Mesenchymal stem cell (in vitro differentiated cells and primary cell): Measurements from ENCODE around the gene CAMKMT.

Experiments
- DNase-seq: peaks from one replicate; pipeline ENCODE4 v3.0.0-alpha.2; 2013
- H2AFZ ChIP-seq: one replicate; pipeline ENCODE4 v1.6.1; 2013; ENCODE audit warnings: low read depth, mild to moderate bottlenecking, control low read depth, inconsistent platforms, low read length, moderate library complexity
- H2AK5ac ChIP-seq: 2 replicates; pipeline ENCODE4 v1.6.1; 2013; ENCODE audit warnings: low read length, moderate library complexity, mild to moderate bottlenecking, inconsistent platforms; ENCODE audit not compliant: severe bottlenecking
- H2BK120ac ChIP-seq: one replicate; pipeline ENCODE4 v1.6.1; 2013; ENCODE audit warnings: low read depth, mild to moderate bottlenecking, inconsistent platforms, low read length, moderate library complexity
- H2BK12ac ChIP-seq, 2 experiments: one replicate each; pipeline ENCODE4 v1.6.1; 2013; ENCODE audit warnings: inconsistent platforms in 2 of 2, low read length in 2 of 2, mild to moderate bottlenecking in 2 of 2, moderate library complexity in 2 of 2, control low read depth in 1 of 2
- H2BK15ac ChIP-seq: one replicate; pipeline ENCODE4 v1.6.1; 2013; ENCODE audit warnings: mild to moderate bottlenecking, low read depth, inconsistent platforms; ENCODE audit not compliant: poor library complexity, severe bottlenecking
- H2BK5ac ChIP-seq: 2 replicates; pipeline ENCODE4 v1.6.1; 2013; ENCODE audit warnings: low read depth, mild to moderate bottlenecking, low read length, control low read depth, inconsistent platforms; ENCODE audit not compliant: poor library complexity, severe bottlenecking
- H3K14ac ChIP-seq, 2 experiments: one replicate each; pipeline ENCODE4 v1.6.1; 2013; ENCODE audit warnings: inconsistent platforms in 2 of 2, low read length in 2 of 2, control low read depth in 1 of 2, mild to moderate bottlenecking in 1 of 2, moderate library complexity in 1 of 2
- H3K18ac ChIP-seq, 2 experiments: one replicate each; pipeline ENCODE4 v1.6.1; 2013; ENCODE audit warnings: inconsistent platforms in 2 of 2, low read length in 2 of 2, control low read depth in 1 of 2, low read depth in 1 of 2, mild to moderate bottlenecking in 1 of 2
- H3K23ac ChIP-seq, 2 experiments: one replicate each; pipeline ENCODE4 v1.6.1; 2013; ENCODE audit warnings: inconsistent platforms in 2 of 2, low read length in 2 of 2, mild to moderate bottlenecking in 2 of 2, moderate library complexity in 2 of 2, control low read depth in 1 of 2
- H3K27ac ChIP-seq: 2 replicates; pipeline ENCODE4 v1.5.1; 2013; ENCODE audit warnings: mild to moderate bottlenecking, moderate library complexity, low read length, control low read depth, inconsistent platforms; ENCODE audit not compliant: poor library complexity, severe bottlenecking
- H3K27me3 ChIP-seq, 2 experiments: 2 replicates each; pipeline versions ENCODE4 v1.6.1 to v1.7.0; 2013; ENCODE audit warnings: low read length in 2 of 2, mild to moderate bottlenecking in 2 of 2, moderate library complexity in 2 of 2, control low read depth in 1 of 2, inconsistent platforms in 1 of 2; ENCODE audit not compliant: control insufficient read depth in 1 of 2, insufficient read depth in 1 of 2
- H3K36me3 ChIP-seq, 2 experiments: 2 replicates each; pipeline versions ENCODE4 v1.6.1 to v1.7.0; 2013; ENCODE audit warnings: low read length in 2 of 2, control low read depth in 1 of 2, inconsistent platforms in 1 of 2, low read depth in 1 of 2, mild to moderate bottlenecking in 1 of 2; ENCODE audit not compliant: insufficient read depth in 2 of 2, control insufficient read depth in 1 of 2
- H3K4ac ChIP-seq, 2 experiments: one replicate each; pipeline ENCODE4 v1.6.1; 2013; ENCODE audit warnings: inconsistent platforms in 2 of 2, low read length in 2 of 2, mild to moderate bottlenecking in 2 of 2, moderate library complexity in 2 of 2, control low read depth in 1 of 2, low read depth in 1 of 2
- H3K4me1 ChIP-seq: 2 replicates; pipeline ENCODE4 v1.6.1; 2013; ENCODE audit warnings: low read depth, low read length, control low read depth; ENCODE audit not compliant: control insufficient read depth, insufficient read depth
- H3K4me2 ChIP-seq: 2 replicates; pipeline ENCODE4 v1.6.1; 2013; ENCODE audit warnings: low read length, mild to moderate bottlenecking, inconsistent platforms; ENCODE audit not compliant: poor library complexity, severe bottlenecking
- H3K4me3 ChIP-seq, 2 experiments: 2 replicates each; pipeline versions ENCODE4 v1.5.1 to v1.7.0; 2013; ENCODE audit warnings: low read length in 2 of 2, mild to moderate bottlenecking in 2 of 2, control low read depth in 1 of 2, low read depth in 1 of 2; ENCODE audit not compliant: insufficient read depth in 1 of 2
- H3K79me1 ChIP-seq: replicated peaks from 2 replicates; pipeline ENCODE4 v1.6.1; 2013; ENCODE audit warnings: mild to moderate bottlenecking, control low read depth, low read length, inconsistent platforms; ENCODE audit not compliant: poor library complexity, severe bottlenecking
- H3K9ac ChIP-seq: 2 replicates; pipeline ENCODE4 v1.7.0; 2013; ENCODE audit warnings: mild to moderate bottlenecking, low read length, moderate library complexity
- H3K9me3 ChIP-seq: 2 replicates; pipeline ENCODE4 v1.7.0; 2013; ENCODE audit warnings: mild to moderate bottlenecking, low read length; ENCODE audit not compliant: control insufficient read depth
- H4K8ac ChIP-seq: one replicate; pipeline ENCODE4 v1.6.1; 2013; ENCODE audit warnings: inconsistent platforms, mild to moderate bottlenecking, low read length, moderate library complexity
- H4K91ac ChIP-seq: one replicate; pipeline ENCODE4 v1.6.1; 2013; ENCODE audit warnings: mild to moderate bottlenecking, low read length, inconsistent platforms
- WGBS: methylation state at CpG from one replicate; pipeline ENCODE4 v1.1.7; 2013; ENCODE audit warnings: mixed read lengths; 5-methylcytosine and 5-hydroxymethylcytosine counted together

CAMKMT gene

DNA sequence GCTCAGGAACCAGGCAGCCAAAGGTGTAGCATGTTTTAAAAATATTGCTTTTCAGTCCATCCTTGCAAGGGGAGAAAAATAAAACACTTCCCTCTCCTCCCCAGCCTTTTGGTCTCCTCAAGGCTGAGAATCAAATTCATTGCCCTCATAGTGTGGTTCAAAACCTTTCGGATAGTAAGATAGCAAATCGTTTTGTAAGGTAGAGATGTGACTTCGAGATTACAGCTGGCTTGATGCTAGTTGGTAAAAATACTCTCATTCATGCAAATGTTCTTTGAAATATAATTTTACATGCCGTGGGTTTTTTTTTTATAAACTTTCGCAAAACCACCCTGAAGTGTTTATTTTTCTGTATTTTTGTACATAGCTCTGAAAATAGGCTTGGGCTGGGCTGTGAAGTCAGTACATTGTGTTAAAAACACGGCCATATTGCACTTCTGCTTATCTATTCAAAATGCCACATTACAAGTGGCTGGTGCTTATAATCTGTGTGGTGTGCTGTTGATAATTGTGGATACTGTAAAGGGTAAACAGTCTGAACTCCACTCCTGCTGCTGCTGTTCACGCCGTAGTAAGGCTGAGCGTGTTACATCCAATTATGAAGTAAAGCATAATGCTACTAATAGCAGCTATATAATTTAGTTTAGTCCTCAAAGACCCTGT lies 407.7 kb downstream of the CAMKMT start:
- Histone ChIP-seq H2BK5ac (no peak overlapping the region), H3K4me3 (no peak overlapping the region), H3K14ac (no peak overlapping the region), H4K8ac (no peak overlapping the region), H2AK5ac (no peak overlapping the region), H2BK120ac (no peak overlapping the region), H3K9ac (no peak overlapping the region), H2BK12ac (no peak overlapping the region), H3K27me3 (peaks cover 9 to 39% of the 10 kb centered on the region in 2 experiments), H3K4me1 (peaks cover 6% of the 10 kb centered on the region), H3K18ac (no peak overlapping the region), H3K27ac (no peak overlapping the region), H3K23ac (no peak overlapping the region), H3K9me3 (no peaks in the 10 kb centered on the region), H3K4ac (no peak overlapping the region), H3K4me2 (no peak overlapping the region), H3K79me1 (no peaks in the 10 kb centered on the region), H4K91ac (no peak overlapping the region), H2BK15ac (no peak overlapping the region), H3K36me3 (no peaks in the 10 kb centered on the region), H2AFZ (no peak overlapping the region)
- 69% methylated on average over 5 of the region's 9 CpGs for WGBS
- no peak for DNase-seq

DNA sequence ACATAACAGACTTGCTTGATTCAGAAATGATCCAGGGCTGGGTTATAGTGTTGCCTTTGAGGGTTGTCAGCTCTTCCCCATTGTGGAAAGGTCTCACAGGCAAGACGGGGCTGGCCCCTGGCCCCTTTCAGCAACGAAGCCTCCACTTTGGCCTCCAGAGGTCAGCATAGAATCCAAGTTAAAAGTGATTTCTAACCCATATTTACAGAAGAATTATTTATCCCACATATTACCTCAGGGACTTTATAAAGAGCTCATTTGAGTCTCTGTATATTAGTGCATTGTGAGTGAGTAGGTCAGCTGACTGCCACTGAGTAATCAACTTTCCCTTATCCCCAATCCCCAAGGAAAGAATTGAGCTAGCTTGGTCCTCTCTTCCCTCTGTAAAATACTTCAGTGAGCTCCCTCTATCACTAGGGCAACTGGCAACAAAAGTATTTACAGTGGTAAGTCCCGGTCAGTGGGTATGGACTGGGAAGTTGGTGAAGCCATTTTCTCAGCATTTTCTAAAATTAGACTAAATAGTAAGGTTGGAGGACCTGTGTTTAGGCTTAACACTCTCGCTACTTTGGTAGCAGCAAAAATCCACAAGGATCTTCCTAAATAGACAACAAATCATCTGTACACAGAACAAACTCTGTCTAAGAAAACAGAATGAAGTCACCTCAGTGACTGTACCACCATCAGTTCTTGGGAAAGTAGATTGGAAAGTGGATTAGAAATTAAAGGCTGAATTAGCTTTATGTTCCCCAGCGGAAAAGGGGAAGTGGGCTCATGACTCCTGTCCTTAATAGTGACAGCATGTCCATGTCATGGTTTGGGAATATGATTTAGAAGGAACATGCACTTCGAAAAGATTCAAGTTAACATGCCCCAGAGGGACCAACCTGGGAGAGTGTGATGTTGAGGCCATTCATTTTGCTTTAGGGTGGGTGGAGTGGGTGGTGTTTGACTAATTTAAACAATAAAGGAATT lies 408.8 kb downstream of the CAMKMT start:
- Histone ChIP-seq H3K79me1 (no peaks in the 10 kb centered on the region), H3K27me3 (peaks cover 9 to 45% of the 10 kb centered on the region in 2 experiments), H3K9ac (no peak overlapping the region), H3K27ac (no peak overlapping the region), H2BK15ac (no peak overlapping the region), H4K8ac (no peak overlapping the region), H3K36me3 (no peaks in the 10 kb centered on the region), H3K4me3 (no peak overlapping the region), H3K4me2 (no peak overlapping the region), H2BK120ac (no peak overlapping the region), H3K23ac (no peak overlapping the region), H3K4me1 (peaks cover 6% of the 10 kb centered on the region), H2AFZ (no peak overlapping the region), H3K9me3 (no peaks in the 10 kb centered on the region), H3K4ac (no peak overlapping the region), H2AK5ac (no peak overlapping the region), H4K91ac (no peak overlapping the region), H3K18ac (no peak overlapping the region), H2BK5ac (no peak overlapping the region), H3K14ac (no peak overlapping the region), H2BK12ac (no peak overlapping the region)
- WGBS: 65% methylated on average over 4 of the region's 6 CpGs
- no peak for DNase-seq

DNA sequence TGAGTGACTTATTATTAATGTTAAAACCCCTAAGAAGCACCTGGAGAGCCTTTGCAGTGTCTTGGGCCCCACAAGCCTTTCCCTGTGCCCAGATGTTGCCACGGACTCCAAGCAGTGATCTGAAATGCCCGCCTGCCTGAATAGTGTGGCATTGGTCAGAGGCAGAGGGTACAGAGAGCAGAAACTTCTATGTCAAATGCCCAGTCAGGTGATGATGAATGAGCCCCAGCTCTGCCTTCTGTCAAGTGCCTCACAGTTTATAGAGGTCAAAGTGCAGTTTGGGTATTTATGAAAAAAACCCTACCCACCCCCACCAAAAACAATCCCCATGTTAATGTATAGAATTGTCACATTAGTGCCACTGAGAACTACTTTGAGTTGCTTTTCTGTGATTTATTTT lies 409.8 kb downstream of the CAMKMT start:
- H3K14ac ChIP-seq: no peak overlapping the region
- no peak overlapping the region for H2BK12ac ChIP-seq
- H3K36me3 ChIP-seq: no peaks in the 10 kb centered on the region
- H3K4me2 ChIP-seq: no peak overlapping the region
- H2BK15ac ChIP-seq: no peak overlapping the region
- no peak overlapping the region for H3K4ac ChIP-seq
- no peak overlapping the region for H3K23ac ChIP-seq
- no peak overlapping the region for H3K18ac ChIP-seq
- H2AFZ ChIP-seq: no peak overlapping the region
- H3K27me3 ChIP-seq: peaks cover 9 to 46% of the 10 kb centered on the region in 2 experiments
- H3K4me3 ChIP-seq: no peak overlapping the region
- no peaks in the 10 kb centered on the region for H3K9me3 ChIP-seq
- no peak overlapping the region for H4K8ac ChIP-seq
- H2BK5ac ChIP-seq: no peak overlapping the region
- no peak overlapping the region for H2AK5ac ChIP-seq
- no peak overlapping the region for H3K9ac ChIP-seq
- H2BK120ac ChIP-seq: no peak overlapping the region
- no peak for DNase-seq
- 74% methylated on average over 2 of the region's 2 CpGs for WGBS
- peaks cover 6% of the 10 kb centered on the region for H3K4me1 ChIP-seq
- H4K91ac ChIP-seq: no peak overlapping the region
- no peaks in the 10 kb centered on the region for H3K79me1 ChIP-seq
- no peak overlapping the region for H3K27ac ChIP-seq

DNA sequence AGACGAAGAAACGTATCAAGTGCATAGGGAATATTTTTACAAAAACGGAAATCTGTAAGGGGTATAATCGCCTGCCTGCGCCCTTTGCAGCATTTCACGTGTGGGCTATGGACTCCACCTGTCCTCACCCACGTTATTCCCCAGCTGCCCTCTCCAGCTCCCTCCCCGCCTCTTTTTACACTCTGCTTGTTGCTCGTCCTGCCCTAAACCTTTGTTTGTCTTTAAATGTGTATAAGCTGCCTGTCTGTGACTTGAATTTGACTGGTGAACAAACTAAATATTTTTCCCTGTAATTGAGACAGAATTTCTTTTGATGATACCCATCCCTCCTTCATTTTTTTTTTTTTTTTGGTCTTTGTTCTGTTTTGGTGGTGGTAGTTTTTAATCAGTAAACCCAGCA lies 410.4 kb downstream of the CAMKMT start:
- no peak overlapping the region for H3K4me3 ChIP-seq
- H3K23ac ChIP-seq: no peak overlapping the region
- no peak overlapping the region for H2BK5ac ChIP-seq
- no peak overlapping the region for H2BK15ac ChIP-seq
- no peak overlapping the region for H3K4me2 ChIP-seq
- H2BK120ac ChIP-seq: no peak overlapping the region
- WGBS: 87% methylated on average over 6 of the region's 9 CpGs
- no peak overlapping the region for H3K4ac ChIP-seq
- H3K79me1 ChIP-seq: no peaks in the 10 kb centered on the region
- no peak overlapping the region for H4K91ac ChIP-seq
- H2AFZ ChIP-seq: no peak overlapping the region
- no peak overlapping the region for H3K14ac ChIP-seq
- H3K9ac ChIP-seq: no peak overlapping the region
- H3K18ac ChIP-seq: no peak overlapping the region
- H3K4me1 ChIP-seq: peaks cover 6% of the 10 kb centered on the region
- H3K27me3 ChIP-seq: peaks cover 15 to 52% of the 10 kb centered on the region in 2 experiments
- H4K8ac ChIP-seq: no peak overlapping the region
- no peak overlapping the region for H2BK12ac ChIP-seq
- no peak overlapping the region for H3K27ac ChIP-seq
- H3K36me3 ChIP-seq: no peaks in the 10 kb centered on the region
- no peak overlapping the region for H2AK5ac ChIP-seq
- no peak for DNase-seq
- H3K9me3 ChIP-seq: no peaks in the 10 kb centered on the region
